NCI-H2107 treated with DMSO at 0.1 percent for 48 hours (cell line): ENCODE measurements around the gene NMRAL1.
A peak's percentile ranks its signal among the peaks of the same experiment; 100 is the strongest.

Experiments
- DNase-seq: peaks from one replicate; lab custom pipeline; 2025; ENCODE audit not compliant: unreplicated experiment; lab: John Stamatoyannopoulos, UW

The NMRAL1 gene

GRCh38 chr16:4474192-4474961 lies at the start of gene NMRAL1:
TSS of gene NMRAL1 (minus strand) at chr16:4474625. CDS start at chr16:4474132, 493 bp downstream.
- DNase-seq, result no peak

GRCh38 chr16:4523686-4524085 lies 49.3 kb upstream of the NMRAL1 start:
- no peak for DNase-seq

GRCh38 chr16:4522051-4522581 lies 47.7 kb upstream of the NMRAL1 start:
- DNase-seq, result peak; percentile 87

- DNase-seq, result no peak
Observed at GRCh38 chr16:4520913-4521312, 46.5 kb upstream of the NMRAL1 start.

- no peak for DNase-seq
Observed at GRCh38 chr16:4519274-4520058, 45.0 kb upstream of the NMRAL1 start.

- DNase-seq, result peak; percentile 36
Observed at GRCh38 chr16:4517812-4518680, 43.6 kb upstream of the NMRAL1 start.

- DNase-seq, result no peak
Observed at GRCh38 chr16:4515611-4516233, 41.3 kb upstream of the NMRAL1 start.

- no peak for DNase-seq
Observed at GRCh38 chr16:4514606-4515005, 40.2 kb upstream of the NMRAL1 start.

GRCh38 chr16:4513881-4514280 lies 39.5 kb upstream of the NMRAL1 start:
- no peak for DNase-seq

- DNase-seq, result no peak
Observed at GRCh38 chr16:4513086-4513860, 38.8 kb upstream of the NMRAL1 start.

- no peak for DNase-seq
Observed at GRCh38 chr16:4512473-4512872, 38.0 kb upstream of the NMRAL1 start.

GRCh38 chr16:4511441-4512082 lies 37.1 kb upstream of the NMRAL1 start:
- DNase-seq, result peak; percentile 45

GRCh38 chr16:4510747-4511426 lies 36.5 kb upstream of the NMRAL1 start:
- no peak for DNase-seq

GRCh38 chr16:4510131-4510530 lies 35.7 kb upstream of the NMRAL1 start:
- DNase-seq, result no peak

- DNase-seq, result no peak
Observed at GRCh38 chr16:4509420-4509819, 35.0 kb upstream of the NMRAL1 start.

- DNase-seq, result no peak
Observed at GRCh38 chr16:4508806-4509205, 34.4 kb upstream of the NMRAL1 start.

- no peak for DNase-seq
Observed at GRCh38 chr16:4507588-4508345, 33.3 kb upstream of the NMRAL1 start.

GRCh38 chr16:4506450-4506849 lies 32.0 kb upstream of the NMRAL1 start:
- DNase-seq, result peak; percentile 64
